ENCODE data around the gene MAP3K14.

DNA sequence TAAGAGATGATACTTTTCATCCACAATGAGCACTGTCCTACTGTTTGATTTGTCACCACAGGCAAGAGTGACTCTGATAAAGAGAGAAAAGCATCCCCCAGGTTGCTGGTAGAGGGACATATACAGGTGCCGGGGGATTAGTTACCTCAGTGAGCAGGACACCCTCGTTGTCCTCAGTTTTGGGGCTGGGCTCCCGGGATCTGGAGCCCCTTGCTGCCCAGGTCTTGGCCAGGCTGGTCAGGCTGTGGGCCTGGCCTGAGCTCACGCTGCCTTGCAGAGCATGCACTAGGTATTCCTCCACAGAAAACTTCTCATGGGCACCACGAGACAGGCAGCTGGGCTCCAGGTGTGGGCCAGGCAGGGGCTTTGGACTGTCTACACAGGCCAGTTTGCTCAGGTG lies 30.5 kb downstream of the MAP3K14 start:
- no peak for TF ChIP-seq POLR2A (IDR thresholded peaks at IDR 0.05; ENCODE audit: low read depth, low read length)
- no peak for TF ChIP-seq POLR2AphosphoS5 (IDR thresholded peaks at IDR 0.05; ENCODE audit: low read depth, low read length)
- TF ChIP-seq TAF1 (IDR thresholded peaks at IDR 0.05; ENCODE audit: borderline replicate concordance, low read depth, low read length): no peak

All from GM12892 (cell line).